Measurements from ENCODE around the gene BTF3L4. TPM values are rescaled to one million over a fixed set of nuclear protein-coding genes. Genes with fewer than 3 reads are reported as not detected.

Gene BTF3L4
- total RNA-seq, 2 experiments from 2014 or later, result 25.5 to 49.0 TPM

DNA sequence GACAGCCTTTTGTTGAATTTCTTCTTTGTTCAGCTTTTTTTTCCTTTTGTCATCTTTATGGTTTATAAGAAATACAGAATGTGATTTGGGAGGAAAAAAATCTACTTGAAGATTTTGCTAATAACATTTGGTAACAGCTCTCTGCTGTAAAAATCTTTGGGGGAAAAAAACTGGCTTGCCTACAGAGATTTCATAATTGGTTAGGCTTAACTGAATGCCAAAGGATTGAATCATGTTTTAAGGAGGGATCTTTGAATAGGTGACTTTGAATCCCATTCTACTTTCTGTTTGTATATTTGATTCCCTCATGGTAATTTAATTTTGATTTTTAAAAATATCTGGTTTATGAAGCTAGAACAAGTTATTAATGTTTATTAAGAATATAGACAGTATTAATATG is 3.2 kb downstream of the BTF3L4 start:
- H3K4me2 ChIP-seq (ENCODE audit: low read length), result peak overlapping the region; percentile 37
- peaks cover 26% of the 10 kb centered on the region for H3K4me1 ChIP-seq (ENCODE audit: insufficient read depth, low read length, poor library complexity, severe bottlenecking)
- peaks cover 72% of the 10 kb centered on the region for H3K79me2 ChIP-seq (ENCODE audit: insufficient read depth, low read depth, low read length)
- no TSS peak for BruUV-seq (replicated peaks)
- H3K4me3 ChIP-seq (ENCODE audit: low read depth, low read length, poor library complexity, severe bottlenecking), result no peak overlapping the region
- TF ChIP-seq, protein P1, sequence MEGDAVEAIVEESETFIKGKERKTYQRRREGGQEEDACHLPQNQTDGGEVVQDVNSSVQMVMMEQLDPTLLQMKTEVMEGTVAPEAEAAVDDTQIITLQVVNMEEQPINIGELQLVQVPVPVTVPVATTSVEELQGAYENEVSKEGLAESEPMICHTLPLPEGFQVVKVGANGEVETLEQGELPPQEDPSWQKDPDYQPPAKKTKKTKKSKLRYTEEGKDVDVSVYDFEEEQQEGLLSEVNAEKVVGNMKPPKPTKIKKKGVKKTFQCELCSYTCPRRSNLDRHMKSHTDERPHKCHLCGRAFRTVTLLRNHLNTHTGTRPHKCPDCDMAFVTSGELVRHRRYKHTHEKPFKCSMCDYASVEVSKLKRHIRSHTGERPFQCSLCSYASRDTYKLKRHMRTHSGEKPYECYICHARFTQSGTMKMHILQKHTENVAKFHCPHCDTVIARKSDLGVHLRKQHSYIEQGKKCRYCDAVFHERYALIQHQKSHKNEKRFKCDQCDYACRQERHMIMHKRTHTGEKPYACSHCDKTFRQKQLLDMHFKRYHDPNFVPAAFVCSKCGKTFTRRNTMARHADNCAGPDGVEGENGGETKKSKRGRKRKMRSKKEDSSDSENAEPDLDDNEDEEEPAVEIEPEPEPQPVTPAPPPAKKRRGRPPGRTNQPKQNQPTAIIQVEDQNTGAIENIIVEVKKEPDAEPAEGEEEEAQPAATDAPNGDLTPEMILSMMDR (conservative IDR thresholded peaks at IDR 0.05; ENCODE audit: low read length), result no peak
- no peak for TF ChIP-seq EZH2phosphoT487 (IDR thresholded peaks at IDR 0.05; ENCODE audit: borderline replicate concordance, low read depth, low read length)
- H4K20me1 ChIP-seq (ENCODE audit: insufficient read depth, low read length), result peaks cover 24% of the 10 kb centered on the region; the same call in 1 of the 2 replicates
- no peaks in the 10 kb centered on the region for H3K9me3 ChIP-seq (ENCODE audit: low read length)
- no peaks in the 10 kb centered on the region for H3K9me2 ChIP-seq (ENCODE audit: insufficient read depth, low read length)
- H2AFZ ChIP-seq (ENCODE audit: low read length), result no peak overlapping the region
- no peak for DNase-seq (ENCODE audit: low spot score)
- no peak overlapping the region for H3K27ac ChIP-seq (ENCODE audit: low read depth, low read length, poor library complexity, severe bottlenecking)
- intact Hi-C loops (cut with micrococcal nuclease; ENCODE audit: unreplicated experiment), result loop anchor here (10.0 kb wide), 2 partner anchors 1265 to 1775 kb away; partner anchors contain the start of genes LRP8 and NDC1
- peaks cover 61% of the 10 kb centered on the region for H3K36me3 ChIP-seq (ENCODE audit: insufficient read depth, low read length)
- ChIA-PET CTCF (ENCODE audit: unreplicated experiment) (no interaction called here), POLR2A (interaction anchor here (0.9 kb wide), 1 partner anchor 14 kb away, joined by 5 read pairs; no protein-coding TSS in a partner anchor)

DNA sequence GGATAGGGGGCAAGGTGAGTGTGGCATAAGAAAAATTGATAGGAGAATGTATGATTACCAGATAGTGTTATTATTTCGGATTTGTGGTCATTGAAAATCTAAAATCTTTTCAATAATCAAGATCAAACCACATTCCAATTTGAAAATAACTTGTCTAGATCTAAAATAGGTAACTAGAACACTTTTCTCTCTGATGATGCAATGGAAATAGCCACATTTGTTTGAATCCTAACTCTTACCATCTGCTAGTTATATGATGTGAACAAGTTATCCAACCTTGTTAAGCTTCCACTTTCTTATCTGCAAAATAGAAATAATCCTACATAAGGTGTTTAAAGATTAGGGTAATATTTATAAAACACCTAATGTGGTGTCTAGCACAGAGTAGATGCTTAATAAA is 3.8 kb downstream of the BTF3L4 start:
- H3K36me3 ChIP-seq (ENCODE audit: insufficient read depth, low read length), result peaks cover 67% of the 10 kb centered on the region
- no peak overlapping the region for H3K27ac ChIP-seq (ENCODE audit: low read depth, low read length, poor library complexity, severe bottlenecking)
- H3K9me2 ChIP-seq (ENCODE audit: insufficient read depth, low read length), result no peaks in the 10 kb centered on the region
- H3K4me3 ChIP-seq (ENCODE audit: low read depth, low read length, poor library complexity, severe bottlenecking), result no peak overlapping the region
- intact Hi-C loops (cut with micrococcal nuclease; ENCODE audit: unreplicated experiment), result loop anchor here (10.0 kb wide), 2 partner anchors 1265 to 1775 kb away; partner anchors contain the start of genes LRP8 and NDC1
- BruUV-seq (replicated peaks), result no TSS peak
- TF ChIP-seq, protein P1 (conservative IDR thresholded peaks at IDR 0.05; ENCODE audit: low read length), result no peak
- no peak for TF ChIP-seq EZH2phosphoT487 (IDR thresholded peaks at IDR 0.05; ENCODE audit: borderline replicate concordance, low read depth, low read length)
- peaks cover 26% of the 10 kb centered on the region for H3K4me1 ChIP-seq (ENCODE audit: insufficient read depth, low read length, poor library complexity, severe bottlenecking)
- no peak overlapping the region for H2AFZ ChIP-seq (ENCODE audit: low read length)
- DNase-seq (ENCODE audit: low spot score), result no peak
- H3K9me3 ChIP-seq (ENCODE audit: low read length), result no peaks in the 10 kb centered on the region
- ChIA-PET POLR2A (no interaction called here), CTCF (ENCODE audit: unreplicated experiment) (no interaction called here)
- H3K4me2 ChIP-seq (ENCODE audit: low read length), result 0 out of 2 replicates have a peak overlapping the region, but pooled peaks have one; percentile 37
- peaks cover 24% of the 10 kb centered on the region; the same call in 1 of the 2 replicates for H4K20me1 ChIP-seq (ENCODE audit: insufficient read depth, low read length)
- H3K79me2 ChIP-seq (ENCODE audit: insufficient read depth, low read depth, low read length), result peaks cover 72% of the 10 kb centered on the region

DNA sequence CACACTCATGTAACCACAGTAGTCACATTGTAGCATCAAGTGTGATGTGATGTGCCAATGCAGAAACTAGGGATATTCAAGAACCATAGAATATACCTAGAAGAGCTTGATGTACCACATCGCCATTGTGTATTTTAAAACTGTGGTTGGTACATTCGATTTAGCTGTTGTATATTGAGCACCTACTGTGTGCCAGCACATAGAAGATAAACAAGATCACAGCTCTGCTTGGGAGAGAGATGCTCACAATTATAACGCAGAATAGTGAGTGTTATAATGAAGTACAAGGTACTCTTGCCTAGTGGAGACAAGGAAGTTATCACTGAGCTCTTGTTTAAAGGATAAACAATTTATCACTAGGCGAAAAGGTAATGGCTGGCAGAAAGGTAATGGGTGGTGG is 4.7 kb downstream of the BTF3L4 start:
- CTCF ChIA-PET (ENCODE audit: unreplicated experiment), result no interaction called here
- POLR2A ChIA-PET, result interaction anchor here (0.6 to 1.0 kb wide), 4 partner anchors 9 to 794 kb away, joined by 3 to 4 read pairs (median 3); no protein-coding TSS in a partner anchor

More for the DNA sequence above, 4.7 kb downstream of the BTF3L4 start:
- no peak overlapping the region for H3K4me2 ChIP-seq (ENCODE audit: low read length)
- H3K79me2 ChIP-seq (ENCODE audit: insufficient read depth, low read depth, low read length), result peaks cover 64% of the 10 kb centered on the region
- H2AFZ ChIP-seq (ENCODE audit: low read length), result no peak overlapping the region
- peaks cover 24% of the 10 kb centered on the region; the same call in 1 of the 2 replicates for H4K20me1 ChIP-seq (ENCODE audit: insufficient read depth, low read length)
- H3K9me3 ChIP-seq (ENCODE audit: low read length), result no peaks in the 10 kb centered on the region
- H3K27ac ChIP-seq (ENCODE audit: low read depth, low read length, poor library complexity, severe bottlenecking), result no peak overlapping the region
- H3K4me3 ChIP-seq (ENCODE audit: low read depth, low read length, poor library complexity, severe bottlenecking), result no peak overlapping the region
- peaks cover 76% of the 10 kb centered on the region for H3K36me3 ChIP-seq (ENCODE audit: insufficient read depth, low read length)
- no TSS peak for BruUV-seq (replicated peaks)
- TF ChIP-seq, protein P1 (conservative IDR thresholded peaks at IDR 0.05; ENCODE audit: low read length), result no peak
- no peak for TF ChIP-seq EZH2phosphoT487 (IDR thresholded peaks at IDR 0.05; ENCODE audit: borderline replicate concordance, low read depth, low read length)
- H3K9me2 ChIP-seq (ENCODE audit: insufficient read depth, low read length), result no peaks in the 10 kb centered on the region
- no peak for DNase-seq (ENCODE audit: low spot score)
- intact Hi-C loops (cut with micrococcal nuclease; ENCODE audit: unreplicated experiment), result no loop called here
- peaks cover 26% of the 10 kb centered on the region for H3K4me1 ChIP-seq (ENCODE audit: insufficient read depth, low read length, poor library complexity, severe bottlenecking)

All from OCI-LY7 (cell line).